ENCODE data around the gene PTTG1IP. TPM values are rescaled to one million over a fixed set of nuclear protein-coding genes. Genes with fewer than 3 reads are reported as not detected.

PTTG1IP gene
- total RNA-seq, 1 experiment from 2014 or later = 330 TPM

DNA sequence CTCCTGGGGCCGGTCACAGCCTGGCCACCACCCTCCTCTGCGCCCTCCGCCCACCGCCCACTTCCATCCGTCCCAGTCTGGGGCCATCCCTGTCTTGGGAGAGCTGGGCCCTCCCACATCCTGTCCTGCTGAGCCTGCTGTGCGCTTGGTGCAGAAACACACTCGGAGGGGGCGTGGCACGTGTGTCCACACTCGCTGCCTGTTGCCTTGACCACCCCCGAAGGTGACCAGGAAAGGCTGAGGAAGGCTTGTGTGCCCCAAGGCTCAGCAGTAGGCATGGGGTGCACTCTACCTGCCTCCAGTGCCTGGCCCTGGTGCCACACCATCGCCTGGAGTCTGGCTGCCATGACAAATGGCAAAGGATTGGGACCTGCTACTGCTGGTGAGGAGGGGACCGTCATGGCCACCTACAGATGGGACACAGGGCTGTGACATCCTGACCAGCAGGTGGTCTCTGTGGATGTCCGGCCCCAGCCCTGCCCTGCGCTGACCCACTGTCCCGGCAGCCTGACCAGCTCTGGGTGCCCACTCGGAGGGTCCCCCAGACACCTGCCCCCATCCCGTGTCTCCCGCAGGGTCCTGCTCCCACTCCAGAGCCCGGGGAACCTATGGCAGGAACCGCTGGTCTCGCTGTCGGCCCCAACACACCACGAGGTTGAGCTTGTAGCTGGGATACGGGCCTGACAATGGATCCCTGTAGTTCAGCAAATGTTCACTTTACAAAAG, 23.2 kb upstream of the PTTG1IP start:
- no peak for ATAC-seq
- BruUV-seq (replicated peaks) = no TSS peak
- CTCF ChIA-PET = no interaction called here

DNA sequence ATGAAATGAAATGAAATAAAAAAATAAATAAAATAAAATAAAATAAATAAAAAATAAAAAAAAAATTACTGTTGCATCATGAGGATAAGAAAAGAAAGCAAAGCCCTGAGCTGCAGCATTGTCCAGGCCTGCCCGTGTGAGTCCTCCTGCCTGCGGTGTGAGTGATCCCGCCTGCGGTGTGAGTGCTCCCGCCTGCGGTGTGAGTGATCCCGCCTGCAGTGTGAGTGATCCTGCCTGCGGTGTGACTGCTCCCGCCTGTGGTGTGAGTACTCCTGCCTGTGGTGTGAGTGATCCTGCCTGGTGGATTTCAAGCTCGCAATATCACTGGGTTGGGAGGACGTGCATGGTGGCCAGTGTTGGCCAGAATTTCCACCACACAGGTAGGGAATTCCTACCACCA, 22.4 kb upstream of the PTTG1IP start:
- no peak overlapping the region for H3K4me2 ChIP-seq (ENCODE audit: low read length)
- ChIA-PET POLR2A (ENCODE audit: unreplicated experiment) (no interaction called here), CTCF (no interaction called here)
- no peak overlapping the region for H3K4me3 ChIP-seq (ENCODE audit: low read length)
- intact Hi-C loops (cut with micrococcal nuclease) = no loop called here
- no peak for TF ChIP-seq EZH2 (IDR thresholded peaks at IDR 0.05; ENCODE audit: low read length, unreplicated experiment)
- no TSS peak for BruUV-seq (replicated peaks)
- no peaks in the 10 kb centered on the region for H3K9me2 ChIP-seq (replicated peaks; ENCODE audit: low read length)
- no peak overlapping the region for H3K9ac ChIP-seq (ENCODE audit: low read length)
- H3K27me3 ChIP-seq (ENCODE audit: low read length) = no peaks in the 10 kb centered on the region
- H3K9me3 ChIP-seq (ENCODE audit: low read length) = no peaks in the 10 kb centered on the region
- no peak overlapping the region for H2AFZ ChIP-seq (ENCODE audit: low read length)
- H3K36me3 ChIP-seq (ENCODE audit: low read depth, low read length) = no peaks in the 10 kb centered on the region
- H3F3A ChIP-seq (ENCODE audit: low read length, unreplicated experiment) = no peaks in the 10 kb centered on the region
- no peaks in the 10 kb centered on the region for H4K20me1 ChIP-seq (ENCODE audit: low read length)
- DNase-seq (no peak), ATAC-seq (no peak)
- H3K79me2 ChIP-seq (ENCODE audit: low read length) = no peaks in the 10 kb centered on the region
- H3K27ac ChIP-seq (ENCODE audit: low read length) = no peak overlapping the region
- no peaks in the 10 kb centered on the region for H3K4me1 ChIP-seq (ENCODE audit: insufficient read depth, low read length)

More for the DNA sequence above, 23.2 kb upstream of the PTTG1IP start:
- no peak overlapping the region for H3K4me2 ChIP-seq (ENCODE audit: low read length)
- no peaks in the 10 kb centered on the region for H3K9me2 ChIP-seq (replicated peaks; ENCODE audit: low read length)
- no peak overlapping the region for H2AFZ ChIP-seq (ENCODE audit: low read length)
- no peak for TF ChIP-seq EZH2phosphoT487 (IDR thresholded peaks at IDR 0.05; ENCODE audit: borderline replicate concordance, low read length)
- TF ChIP-seq EZH2 (IDR thresholded peaks at IDR 0.05; ENCODE audit: low read length, unreplicated experiment) = no peak
- TF ChIP-seq CTCF (conservative IDR thresholded peaks at IDR 0.05; ENCODE audit: low read depth, low read length) = no peak
- no peaks in the 10 kb centered on the region for H3K27me3 ChIP-seq (ENCODE audit: low read length)
- no peaks in the 10 kb centered on the region for H3K9me3 ChIP-seq (ENCODE audit: low read length)
- peaks cover 1% of the 10 kb centered on the region; the same call in 1 of the 2 replicates for H3K36me3 ChIP-seq (ENCODE audit: low read depth, low read length)
- intact Hi-C loops (cut with micrococcal nuclease) = no loop called here
- no peaks in the 10 kb centered on the region for H3F3A ChIP-seq (ENCODE audit: low read length, unreplicated experiment)
- H3K4me3 ChIP-seq (ENCODE audit: low read length) = no peak overlapping the region
- no peak for DNase-seq
- no peak overlapping the region for H3K27ac ChIP-seq (ENCODE audit: low read length)
- H4K20me1 ChIP-seq (ENCODE audit: low read length) = no peaks in the 10 kb centered on the region
- POLR2A ChIA-PET (ENCODE audit: unreplicated experiment) = no interaction called here
- no peaks in the 10 kb centered on the region for H3K79me2 ChIP-seq (ENCODE audit: low read length)
- no peak overlapping the region for H3K9ac ChIP-seq (ENCODE audit: low read length)
- no peaks in the 10 kb centered on the region for H3K4me1 ChIP-seq (ENCODE audit: insufficient read depth, low read length)

DNA sequence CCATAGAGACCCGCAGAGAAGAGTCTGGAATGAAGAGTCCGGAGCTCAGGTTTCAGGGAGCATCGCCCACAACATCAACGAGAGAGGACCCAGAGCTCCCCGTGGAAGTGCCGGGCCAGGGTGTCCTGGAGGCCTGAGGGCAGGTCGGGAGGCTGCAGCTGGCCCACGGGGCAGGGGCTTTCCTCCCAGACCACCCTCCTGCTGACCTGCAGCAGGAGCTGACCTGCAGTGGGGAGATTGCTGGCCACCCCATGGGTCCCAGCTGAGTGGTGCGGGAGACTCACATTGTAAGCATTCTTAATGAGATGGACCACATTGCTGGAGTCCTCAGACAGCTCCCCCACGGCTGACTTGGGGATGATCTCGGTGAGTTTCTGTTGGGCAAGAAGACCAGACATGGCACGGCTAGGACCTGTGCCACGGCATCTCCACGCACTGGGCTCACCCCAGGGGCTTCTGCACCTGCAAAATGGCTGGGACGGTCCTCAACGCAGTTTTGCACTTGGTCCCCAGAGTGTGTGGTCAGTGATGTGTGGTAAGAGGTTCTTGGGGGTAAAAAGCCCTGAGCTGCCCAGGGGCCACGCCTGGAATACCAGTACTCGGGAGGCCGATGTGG, 21.3 kb upstream of the PTTG1IP start:
- intact Hi-C loops (cut with micrococcal nuclease) = no loop called here
- no peaks in the 10 kb centered on the region for H3K36me3 ChIP-seq (ENCODE audit: low read depth, low read length)

More for the DNA sequence above, 21.3 kb upstream of the PTTG1IP start:
- H3K9me3 ChIP-seq (ENCODE audit: low read length) = no peaks in the 10 kb centered on the region
- TF ChIP-seq EZH2 (IDR thresholded peaks at IDR 0.05; ENCODE audit: low read length, unreplicated experiment) (no peak), CTCF (conservative IDR thresholded peaks at IDR 0.05; ENCODE audit: low read depth, low read length) (no peak), EZH2phosphoT487 (IDR thresholded peaks at IDR 0.05; ENCODE audit: borderline replicate concordance, low read length) (no peak)
- H3K4me3 ChIP-seq (ENCODE audit: low read length) = no peak overlapping the region
- ChIA-PET CTCF (no interaction called here), POLR2A (ENCODE audit: unreplicated experiment) (no interaction called here)
- no peak overlapping the region for H2AFZ ChIP-seq (ENCODE audit: low read length)
- no peak overlapping the region for H3K9ac ChIP-seq (ENCODE audit: low read length)
- no peaks in the 10 kb centered on the region for H3F3A ChIP-seq (ENCODE audit: low read length, unreplicated experiment)
- no peak overlapping the region for H3K4me2 ChIP-seq (ENCODE audit: low read length)
- DNase-seq (no peak), ATAC-seq (no peak)
- no peaks in the 10 kb centered on the region for H3K79me2 ChIP-seq (ENCODE audit: low read length)
- no peaks in the 10 kb centered on the region for H3K9me2 ChIP-seq (replicated peaks; ENCODE audit: low read length)
- no TSS peak for BruUV-seq (replicated peaks)
- H3K4me1 ChIP-seq (ENCODE audit: insufficient read depth, low read length) = no peaks in the 10 kb centered on the region
- no peak overlapping the region for H3K27ac ChIP-seq (ENCODE audit: low read length)
- no peaks in the 10 kb centered on the region for H4K20me1 ChIP-seq (ENCODE audit: low read length)
- no peaks in the 10 kb centered on the region for H3K27me3 ChIP-seq (ENCODE audit: low read length)
